Astrocyte (in vitro differentiated cells and primary cell): ENCODE results near the gene PLPPR2.

ENCODE experiments used
- CTCF ChIP-seq: IDR thresholded peaks from 2 replicates; pipeline ENCODE4 v1.5.1; 2011; ENCODE audit warnings: low read depth, mild to moderate bottlenecking, inconsistent platforms, low read length, moderate library complexity; ENCODE audit not compliant: insufficient read depth
- EZH2 ChIP-seq: IDR thresholded peaks from 2 replicates; pipeline ENCODE4 v1.6.1; 2012; ENCODE audit warnings: mild to moderate bottlenecking, low read length, inconsistent platforms; ENCODE audit not compliant: insufficient read depth

- TF ChIP-seq CTCF (no peak), EZH2 (no peak)
These were observed 18.2 kb upstream of the PLPPR2 start for GRCh38 chr19:11337080-11337479.
